Left renal cortex interstitium (tissue), 4 donors: ENCODE results near the gene ASB7. TPM values are rescaled to one million over a fixed set of nuclear protein-coding genes. Genes with fewer than 3 reads are reported as not detected.

Source experiments
- polyA plus RNA-seq, 4 donors: library from polyadenylated mRNA; unstranded; fragments of 120-200 nt; gene quantifications; one replicate each; pipeline ENCODE4 v1.2.1, GENCODE V29; 2013; ENCODE audit not compliant: insufficient read length in 4 of 4

Gene ASB7
- polyA plus RNA-seq, 4 donors = 15.2 to 18.5 (median 15.5) TPM

Other genes starting within 250 kb of the ASB7 start
- gene CERS3, start 73.6 kb upstream of the ASB7 start, polyA plus RNA-seq = under 1 TPM in 3 of 4 donors, not detected in 1; 0.06 to 0.38 (median 0.09) TPM
- gene LINS1, start 405 bp upstream of the ASB7 start, polyA plus RNA-seq = 10 to 100 TPM; 16.6 to 31.2 (median 21.2) TPM